Measurements from ENCODE around the gene HCN2. TPM values are rescaled to one million over a fixed set of nuclear protein-coding genes. Genes with fewer than 3 reads are reported as not detected.

Gene HCN2
- total RNA-seq, 2 donors from 2014 or later: 0.15 to 0.75 TPM

GRCh38 chr19:662207-662961 lies 72.7 kb downstream of the HCN2 start:
- peak overlapping the region; percentile 80 for H3K9ac ChIP-seq (ENCODE audit: extremely low read depth, low read length, poor library complexity, severe bottlenecking)
- peak overlapping the region; percentile 66 for H3K27ac ChIP-seq (ENCODE audit: low read depth, low read length)
- H3K9me3 Mint-ChIP-seq: peaks cover 13% of the 10 kb centered on the region
- peaks cover 13% of the 10 kb centered on the region for H3K27me3 Mint-ChIP-seq (ENCODE audit: insufficient read depth)
- WGBS, 2 experiments (ENCODE audit: insufficient coverage in 1 of 2, insufficient read length in 1 of 2): 1% methylated on average over 60 to 81 of the region's 81 CpGs
- H3K4me1 Mint-ChIP-seq: peaks cover 17% of the 10 kb centered on the region
- no peak for TF ChIP-seq CTCF (conservative IDR thresholded peaks at IDR 0.05)
- no peaks in the 10 kb centered on the region for H3K36me3 Mint-ChIP-seq (ENCODE audit: low read depth)
- no peaks in the 10 kb centered on the region for H3K9me3 ChIP-seq (ENCODE audit: control insufficient read depth, low read length)
- H3K36me3 ChIP-seq (ENCODE audit: control insufficient read depth, insufficient read depth, low read length): no peaks in the 10 kb centered on the region
- peak overlapping the region; percentile 89 for H3K4me3 ChIP-seq (ENCODE audit: low read length)
- H3K27ac Mint-ChIP-seq: peak overlapping the region; percentile 90
- no peaks in the 10 kb centered on the region for H3K4me1 ChIP-seq (ENCODE audit: control insufficient read depth, insufficient read depth, low read length)
- H3K4me3 Mint-ChIP-seq: peak overlapping the region; percentile 68
- no peaks in the 10 kb centered on the region for H3K27me3 ChIP-seq (ENCODE audit: control insufficient read depth, insufficient read depth, low read length, poor library complexity, severe bottlenecking)
- DNase-seq: peak; percentile 74

- Histone ChIP-seq H3K9me3 (ENCODE audit: control insufficient read depth, low read length) (no peaks in the 10 kb centered on the region), H3K4me3 (ENCODE audit: low read length) (peak within 1 kb of the TSS; percentile 89), H3K9ac (ENCODE audit: extremely low read depth, low read length, poor library complexity, severe bottlenecking) (peak within 1 kb of the TSS; percentile 80), H3K27ac (ENCODE audit: low read depth, low read length) (peak within 1 kb of the TSS; percentile 66), H3K27me3 (ENCODE audit: control insufficient read depth, insufficient read depth, low read length, poor library complexity, severe bottlenecking) (no peaks in the 10 kb centered on the region), H3K4me1 (ENCODE audit: control insufficient read depth, insufficient read depth, low read length) (no peaks in the 10 kb centered on the region), H3K36me3 (ENCODE audit: control insufficient read depth, insufficient read depth, low read length) (no peaks in the 10 kb centered on the region)
- 3 to 62% methylated on average over 13 to 97 of the region's 97 CpGs for WGBS, 2 experiments (ENCODE audit: insufficient coverage in 1 of 2, insufficient read length in 1 of 2)
- Mint-ChIP-seq H3K4me3 (peak within 1 kb of the TSS; percentile 68), H3K9me3 (peaks cover 13% of the 10 kb centered on the region), H3K27ac (peak within 1 kb of the TSS; percentile 90), H3K4me1 (peaks cover 17% of the 10 kb centered on the region), H3K27me3 (ENCODE audit: insufficient read depth) (peaks cover 13% of the 10 kb centered on the region), H3K36me3 (ENCODE audit: low read depth) (no peaks in the 10 kb centered on the region)
- TF ChIP-seq CTCF (conservative IDR thresholded peaks at IDR 0.05): no peak
- peak; percentile 97 for DNase-seq
Observed at GRCh38 chr19:662962-663681, 73.4 kb downstream of the HCN2 start, which contains the start of gene RNF126. Gene RNF126 (minus strand): TSS chr19:663214. CDS start chr19:663121, 93 bp downstream.

GRCh38 chr19:663682-664117 lies 74.0 kb downstream of the HCN2 start:
- DNase-seq: no peak
- no peaks in the 10 kb centered on the region for H3K36me3 Mint-ChIP-seq (ENCODE audit: low read depth)

More at GRCh38 chr19:663682-664117, 74.0 kb downstream of the HCN2 start:
- 86 to 99% methylated on average over 11 to 18 of the region's 18 CpGs for WGBS, 2 experiments (ENCODE audit: insufficient coverage in 1 of 2, insufficient read length in 1 of 2)
- Histone ChIP-seq H3K4me1 (ENCODE audit: control insufficient read depth, insufficient read depth, low read length) (no peaks in the 10 kb centered on the region), H3K4me3 (ENCODE audit: low read length) (peak overlapping the region; percentile 79), H3K27ac (ENCODE audit: low read depth, low read length) (peak overlapping the region; percentile 53), H3K9me3 (ENCODE audit: control insufficient read depth, low read length) (peaks cover under 1% of the 10 kb centered on the region), H3K9ac (ENCODE audit: extremely low read depth, low read length, poor library complexity, severe bottlenecking) (no peak overlapping the region), H3K27me3 (ENCODE audit: control insufficient read depth, insufficient read depth, low read length, poor library complexity, severe bottlenecking) (no peaks in the 10 kb centered on the region), H3K36me3 (ENCODE audit: control insufficient read depth, insufficient read depth, low read length) (no peaks in the 10 kb centered on the region)
- peaks cover 17% of the 10 kb centered on the region for H3K4me1 Mint-ChIP-seq
- no peak for TF ChIP-seq CTCF (conservative IDR thresholded peaks at IDR 0.05)
- peaks cover 13% of the 10 kb centered on the region for H3K27me3 Mint-ChIP-seq (ENCODE audit: insufficient read depth)
- peaks cover 17% of the 10 kb centered on the region for H3K9me3 Mint-ChIP-seq
- H3K27ac Mint-ChIP-seq: peak overlapping the region; percentile 66
- H3K4me3 Mint-ChIP-seq: peak overlapping the region; percentile 68
